GM10266 (cell line): Measurements from ENCODE around the gene CRYBB1.

Experiments used
- DNase-seq: peaks from one replicate; pipeline ENCODE4 v3.0.0; 2012; ENCODE audit errors: extremely low spot score
- CTCF ChIP-seq: IDR thresholded peaks from 2 replicates; pipeline ENCODE4 v1.5.1; 2012; ENCODE audit warnings: mild to moderate bottlenecking, low read depth; ENCODE audit not compliant: control insufficient read depth, insufficient read depth; ENCODE audit errors: missing control alignments

The CRYBB1 gene

GRCh38 chr22:26567610-26568009, 50.2 kb downstream of the CRYBB1 start:
- DNase-seq = no peak
- no peak for TF ChIP-seq CTCF

- DNase-seq = no peak
- TF ChIP-seq CTCF = no peak
Measured at GRCh38 chr22:26566994-26567393, 50.8 kb downstream of the CRYBB1 start.

- TF ChIP-seq CTCF = no peak
- DNase-seq = no peak
Measured at GRCh38 chr22:26565889-26566288, 51.9 kb downstream of the CRYBB1 start.

GRCh38 chr22:26565181-26565580, 52.6 kb downstream of the CRYBB1 start:
- no peak for TF ChIP-seq CTCF
- no peak for DNase-seq

- no peak for TF ChIP-seq CTCF
- DNase-seq = no peak
Measured at GRCh38 chr22:26564672-26565071, 53.2 kb downstream of the CRYBB1 start.

GRCh38 chr22:26564181-26564580, 53.6 kb downstream of the CRYBB1 start:
- no peak for DNase-seq
- no peak for TF ChIP-seq CTCF

- TF ChIP-seq CTCF = peak; percentile 33
- no peak for DNase-seq
Measured at GRCh38 chr22:26563022-26563421, 54.8 kb downstream of the CRYBB1 start.
